Measurements from ENCODE around the gene PRKCZ. TPM values are rescaled to one million over a fixed set of nuclear protein-coding genes. Genes with fewer than 3 reads are reported as not detected.
A peak's percentile ranks its signal among the peaks of the same experiment; 100 is the strongest.

PRKCZ gene
- total RNA-seq, 2 experiments from 2014 or later = 17.8 to 19.0 TPM

DNA sequence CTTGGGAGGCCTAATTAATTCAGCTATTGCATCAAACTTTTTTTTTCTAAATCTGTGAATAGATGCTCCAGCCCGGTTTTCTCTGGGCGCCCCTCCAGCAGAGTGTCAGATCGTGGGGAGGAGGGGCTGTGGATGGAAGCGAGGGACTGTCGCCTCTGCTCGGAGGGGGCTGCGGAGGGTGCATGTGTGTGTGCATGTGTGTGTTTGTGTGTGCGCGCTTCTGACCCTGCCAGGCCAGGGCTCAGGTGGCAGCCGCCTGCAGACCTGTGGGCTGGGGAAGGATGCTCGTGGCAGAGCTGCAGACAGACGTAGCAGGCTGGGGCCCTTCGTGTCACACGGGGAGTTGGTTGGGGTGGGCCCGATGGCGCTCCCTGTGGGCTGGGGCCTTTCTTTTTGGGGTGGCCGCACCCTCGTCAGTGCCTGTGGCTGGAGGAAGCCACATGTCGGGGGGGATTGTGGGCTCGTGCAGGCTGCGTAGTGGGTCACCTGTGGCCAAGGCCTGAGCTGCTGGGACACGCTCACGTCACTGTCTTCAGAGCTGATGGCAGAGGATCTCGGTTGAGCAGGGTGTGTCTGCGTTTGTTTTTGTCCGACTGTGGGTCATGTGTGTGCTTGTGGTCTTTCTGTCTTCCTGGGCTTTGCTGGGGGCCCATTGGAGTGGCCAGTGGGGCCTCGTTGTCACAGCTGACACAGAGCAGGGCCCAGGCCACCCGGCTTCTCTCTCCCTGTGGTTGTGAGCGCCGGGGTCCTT lies 180.7 kb downstream of the PRKCZ start:
- peak overlapping the region; percentile 95 for H3K4me3 ChIP-seq (ENCODE audit: low read length)
- Mint-ChIP-seq H3K4me3 (peak overlapping the region; percentile 99), H3K27me3 (peaks cover 20% of the 10 kb centered on the region)

DNA sequence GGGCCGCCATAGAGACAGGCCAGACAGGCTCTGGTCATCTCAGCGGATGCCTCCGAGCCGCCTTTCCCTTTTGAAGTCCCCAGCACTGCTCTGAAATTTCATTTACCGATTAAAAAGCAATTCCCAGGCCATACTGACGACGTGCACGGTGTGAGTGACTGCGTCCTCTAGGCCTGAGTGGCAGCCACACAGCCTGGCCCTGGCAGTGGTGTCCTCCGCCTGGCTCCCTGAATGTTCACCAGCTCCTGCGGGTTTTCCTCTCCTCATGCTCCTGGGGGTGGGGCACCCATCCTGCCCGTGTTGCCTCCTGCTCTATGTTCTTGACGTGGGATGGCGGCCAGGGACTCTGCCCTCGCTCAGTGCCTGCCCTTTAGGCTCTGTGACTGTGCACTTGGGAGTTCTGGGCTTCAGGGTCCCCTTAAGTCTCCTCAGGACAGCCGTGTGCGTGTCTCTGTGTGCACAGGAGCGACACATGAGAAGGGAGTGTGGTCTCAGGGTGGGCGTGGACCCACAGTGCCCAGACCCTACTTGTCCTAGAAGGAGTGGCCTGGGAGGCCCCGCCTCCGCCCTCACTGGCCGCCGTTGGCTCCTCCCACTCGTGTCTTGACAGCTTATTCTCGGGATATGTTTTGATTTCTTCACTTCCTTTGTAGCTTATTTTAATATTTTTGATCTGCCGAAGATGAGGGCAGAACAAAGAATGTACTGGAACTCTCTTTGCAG lies 181.5 kb downstream of the PRKCZ start:
- Histone ChIP-seq H3K36me3 (ENCODE audit: insufficient read depth, low read length) (peaks cover 5% of the 10 kb centered on the region), H3K27me3 (ENCODE audit: control insufficient read depth in 1 of 2, insufficient read depth in 2 of 2, low read length in 2 of 2) (no peaks in the 10 kb centered on the region), H3K9me3 (ENCODE audit: control insufficient read depth in 1 of 2, insufficient read depth in 1 of 2, low read length in 2 of 2) (no peaks in the 10 kb centered on the region), H3K4me3 (ENCODE audit: low read length) (peak overlapping the region; percentile 95), H3K27ac (ENCODE audit: low read depth in 1 of 2, low read length in 2 of 2) (peak overlapping the region; percentile 80 to 92), H3K4me1 (ENCODE audit: insufficient read depth, low read length) (peaks cover 79% of the 10 kb centered on the region)
- Mint-ChIP-seq H3K27ac (peak overlapping the region; percentile 100), H3K4me3 (peak overlapping the region; percentile 99), H3K4me1 (ENCODE audit: low read depth) (peaks cover 54% of the 10 kb centered on the region), H3K27me3 (peaks cover 20% of the 10 kb centered on the region), H3K9me3 (no peaks in the 10 kb centered on the region), H3K36me3 (ENCODE audit: low read depth) (peaks cover 69% of the 10 kb centered on the region)
- ChIA-PET POLR2A (interaction anchor here (1.0 to 9.7 kb wide), 20 partner anchors 9 to 354 kb away, joined by 3 to 197 read pairs (median 5); partner anchors contain the start of genes FAAP20, MORN1, RER1 and TNFRSF14), CTCF (interaction anchor here (0.7 to 6.3 kb wide), 5 partner anchors 19 to 150 kb away, joined by 3 to 25 read pairs (median 8); partner anchors contain the start of gene FAAP20)
- DNase-seq (peak; percentile 48 to 91 (median 84)), ATAC-seq (ENCODE audit: poor library complexity) (peak; percentile 28)
- intact Hi-C loops (cut with DNase I, micrococcal nuclease) = loop anchor here (2.0 to 5.0 kb wide), 5 partner anchors 15 to 81 kb away; no protein-coding TSS in a partner anchor
- TF ChIP-seq, protein P1, sequence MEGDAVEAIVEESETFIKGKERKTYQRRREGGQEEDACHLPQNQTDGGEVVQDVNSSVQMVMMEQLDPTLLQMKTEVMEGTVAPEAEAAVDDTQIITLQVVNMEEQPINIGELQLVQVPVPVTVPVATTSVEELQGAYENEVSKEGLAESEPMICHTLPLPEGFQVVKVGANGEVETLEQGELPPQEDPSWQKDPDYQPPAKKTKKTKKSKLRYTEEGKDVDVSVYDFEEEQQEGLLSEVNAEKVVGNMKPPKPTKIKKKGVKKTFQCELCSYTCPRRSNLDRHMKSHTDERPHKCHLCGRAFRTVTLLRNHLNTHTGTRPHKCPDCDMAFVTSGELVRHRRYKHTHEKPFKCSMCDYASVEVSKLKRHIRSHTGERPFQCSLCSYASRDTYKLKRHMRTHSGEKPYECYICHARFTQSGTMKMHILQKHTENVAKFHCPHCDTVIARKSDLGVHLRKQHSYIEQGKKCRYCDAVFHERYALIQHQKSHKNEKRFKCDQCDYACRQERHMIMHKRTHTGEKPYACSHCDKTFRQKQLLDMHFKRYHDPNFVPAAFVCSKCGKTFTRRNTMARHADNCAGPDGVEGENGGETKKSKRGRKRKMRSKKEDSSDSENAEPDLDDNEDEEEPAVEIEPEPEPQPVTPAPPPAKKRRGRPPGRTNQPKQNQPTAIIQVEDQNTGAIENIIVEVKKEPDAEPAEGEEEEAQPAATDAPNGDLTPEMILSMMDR (IDR thresholded peaks at IDR 0.05) = no peak

More for the DNA sequence above, 180.7 kb downstream of the PRKCZ start:
- intact Hi-C loops (cut with DNase I, micrococcal nuclease) = loop anchor here (2.0 to 5.0 kb wide), 3 partner anchors 16 to 81 kb away; no protein-coding TSS in a partner anchor
- ATAC-seq (ENCODE audit: poor library complexity) (peak; percentile 12), DNase-seq (peak in 13 of 14 experiments; percentile 44 to 88 (median 63))
- H3K27me3 ChIP-seq (ENCODE audit: control insufficient read depth in 1 of 2, insufficient read depth in 2 of 2, low read length in 2 of 2) = no peaks in the 10 kb centered on the region
- peak overlapping the region; percentile 100 for H3K27ac Mint-ChIP-seq
- peak overlapping the region; percentile 80 to 92 for H3K27ac ChIP-seq (ENCODE audit: low read depth in 1 of 2, low read length in 2 of 2)
- H3K36me3 Mint-ChIP-seq (ENCODE audit: low read depth) = peaks cover 67% of the 10 kb centered on the region
- no peaks in the 10 kb centered on the region for H3K9me3 Mint-ChIP-seq
- TF ChIP-seq, protein P1 (IDR thresholded peaks at IDR 0.05) = no peak
- CTCF ChIA-PET = interaction anchor here (1.7 to 6.3 kb wide), 4 partner anchors 36 to 151 kb away, joined by 6 to 25 read pairs (median 10); partner anchors contain the start of gene FAAP20
- H3K4me1 Mint-ChIP-seq (ENCODE audit: low read depth) = peaks cover 51% of the 10 kb centered on the region
- peaks cover 3% of the 10 kb centered on the region for H3K36me3 ChIP-seq (ENCODE audit: insufficient read depth, low read length)
- POLR2A ChIA-PET = interaction anchor here (0.7 to 9.7 kb wide), 15 partner anchors 24 to 355 kb away, joined by 3 to 197 read pairs (median 6); partner anchors contain the start of genes FAAP20, MORN1, RER1 and TNFRSF14
- peaks cover 78% of the 10 kb centered on the region for H3K4me1 ChIP-seq (ENCODE audit: insufficient read depth, low read length)
- H3K9me3 ChIP-seq (ENCODE audit: control insufficient read depth in 1 of 2, insufficient read depth in 1 of 2, low read length in 2 of 2) = no peaks in the 10 kb centered on the region
